ENCODE data around the gene MCHR2. TPM values are rescaled to one million over a fixed set of nuclear protein-coding genes. Genes with fewer than 3 reads are reported as not detected.

The MCHR2 gene
- total RNA-seq, 1 experiment from 2014 or later = not detected

DNA sequence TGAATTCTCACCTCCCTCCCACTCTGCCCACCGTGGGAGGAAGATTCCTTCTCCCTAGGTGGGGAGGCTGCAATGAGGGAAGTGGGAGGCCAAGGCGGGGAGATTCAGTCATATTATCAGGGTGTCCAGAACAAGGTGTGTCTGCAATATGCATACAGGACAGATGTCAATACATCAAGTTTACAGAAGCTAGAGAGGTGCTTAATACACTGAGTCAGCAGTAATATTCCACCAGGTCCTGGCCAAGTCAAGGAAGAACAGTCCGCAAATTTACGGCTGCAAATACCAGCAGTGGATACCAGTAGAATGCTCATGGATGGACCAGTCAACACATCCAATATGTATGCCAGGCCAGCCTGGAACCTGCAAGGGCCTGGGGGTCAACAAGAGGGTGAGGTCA lies 119.0 kb downstream of the MCHR2 start:
- H3K27me3 Mint-ChIP-seq (ENCODE audit: insufficient read depth, unreplicated experiment) = no peaks in the 10 kb centered on the region
- peaks cover 5% of the 10 kb centered on the region for H3K36me3 Mint-ChIP-seq (ENCODE audit: insufficient read depth, unreplicated experiment)
- no peak overlapping the region for H3K27ac Mint-ChIP-seq (ENCODE audit: low read depth, unreplicated experiment)
- POLR2A ChIA-PET = no interaction called here
- BruUV-seq (replicated peaks) = no TSS peak
- H3K4me1 Mint-ChIP-seq (ENCODE audit: insufficient read depth, unreplicated experiment) = no peaks in the 10 kb centered on the region
- TF ChIP-seq, protein P1, sequence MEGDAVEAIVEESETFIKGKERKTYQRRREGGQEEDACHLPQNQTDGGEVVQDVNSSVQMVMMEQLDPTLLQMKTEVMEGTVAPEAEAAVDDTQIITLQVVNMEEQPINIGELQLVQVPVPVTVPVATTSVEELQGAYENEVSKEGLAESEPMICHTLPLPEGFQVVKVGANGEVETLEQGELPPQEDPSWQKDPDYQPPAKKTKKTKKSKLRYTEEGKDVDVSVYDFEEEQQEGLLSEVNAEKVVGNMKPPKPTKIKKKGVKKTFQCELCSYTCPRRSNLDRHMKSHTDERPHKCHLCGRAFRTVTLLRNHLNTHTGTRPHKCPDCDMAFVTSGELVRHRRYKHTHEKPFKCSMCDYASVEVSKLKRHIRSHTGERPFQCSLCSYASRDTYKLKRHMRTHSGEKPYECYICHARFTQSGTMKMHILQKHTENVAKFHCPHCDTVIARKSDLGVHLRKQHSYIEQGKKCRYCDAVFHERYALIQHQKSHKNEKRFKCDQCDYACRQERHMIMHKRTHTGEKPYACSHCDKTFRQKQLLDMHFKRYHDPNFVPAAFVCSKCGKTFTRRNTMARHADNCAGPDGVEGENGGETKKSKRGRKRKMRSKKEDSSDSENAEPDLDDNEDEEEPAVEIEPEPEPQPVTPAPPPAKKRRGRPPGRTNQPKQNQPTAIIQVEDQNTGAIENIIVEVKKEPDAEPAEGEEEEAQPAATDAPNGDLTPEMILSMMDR (IDR thresholded peaks at IDR 0.05; ENCODE audit: unreplicated experiment) = no peak
- no peak overlapping the region for H3K4me3 Mint-ChIP-seq (ENCODE audit: unreplicated experiment)
- intact Hi-C loops (cut with micrococcal nuclease) = no loop called here
- no peaks in the 10 kb centered on the region for H3K9me3 Mint-ChIP-seq (ENCODE audit: unreplicated experiment)
- CTCF ChIA-PET = interaction anchor here (1.3 to 3.0 kb wide), 2 partner anchors 127 to 225 kb away, joined by 6 to 10 read pairs; no protein-coding TSS in a partner anchor
- no peak for DNase-seq (ENCODE audit: unreplicated experiment)

DNA sequence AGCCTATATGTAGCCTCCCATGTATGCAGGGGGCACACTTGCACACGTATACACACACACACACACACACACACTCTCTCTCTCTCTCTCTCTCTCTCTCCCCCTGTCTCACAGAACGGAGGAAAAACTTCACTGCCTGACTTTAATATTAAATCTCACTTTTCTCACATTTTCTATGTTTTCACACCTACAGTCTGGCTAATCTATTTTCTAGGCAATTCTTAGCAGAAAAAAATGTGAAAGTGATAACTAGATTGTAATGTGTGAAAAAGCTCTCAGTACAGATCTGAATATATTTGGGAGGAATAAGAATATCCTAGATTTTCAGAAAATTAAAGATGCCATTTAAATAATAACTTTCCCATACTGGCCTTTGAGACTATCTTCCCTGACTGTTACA lies 120.9 kb downstream of the MCHR2 start:
- H3K27ac Mint-ChIP-seq (ENCODE audit: low read depth, unreplicated experiment) = no peak overlapping the region
- no TSS peak for BruUV-seq (replicated peaks)
- H3K36me3 Mint-ChIP-seq (ENCODE audit: insufficient read depth, unreplicated experiment) = peaks cover 5% of the 10 kb centered on the region
- no peak for DNase-seq (ENCODE audit: unreplicated experiment)
- H3K27me3 Mint-ChIP-seq (ENCODE audit: insufficient read depth, unreplicated experiment) = no peaks in the 10 kb centered on the region
- CTCF ChIA-PET = interaction anchor here (1.1 to 3.0 kb wide), 2 partner anchors 129 to 231 kb away, joined by 3 to 10 read pairs; no protein-coding TSS in a partner anchor
- no peaks in the 10 kb centered on the region for H3K9me3 Mint-ChIP-seq (ENCODE audit: unreplicated experiment)
- TF ChIP-seq, protein P1 (IDR thresholded peaks at IDR 0.05; ENCODE audit: unreplicated experiment) = no peak
- H3K4me3 Mint-ChIP-seq (ENCODE audit: unreplicated experiment) = no peak overlapping the region
- intact Hi-C loops (cut with micrococcal nuclease) = no loop called here
- H3K4me1 Mint-ChIP-seq (ENCODE audit: insufficient read depth, unreplicated experiment) = no peaks in the 10 kb centered on the region
- POLR2A ChIA-PET = no interaction called here

GRCh38 chr6:99871641-99872040 lies 122.4 kb downstream of the MCHR2 start:
- peaks cover 7% of the 10 kb centered on the region for H3K27me3 Mint-ChIP-seq (ENCODE audit: insufficient read depth, unreplicated experiment)
- no TSS peak for BruUV-seq (replicated peaks)
- CTCF ChIA-PET = interaction anchor here (0.6 to 1.7 kb wide), 5 partner anchors 25 to 228 kb away, joined by 3 to 16 read pairs (median 3); no protein-coding TSS in a partner anchor

More at GRCh38 chr6:99871641-99872040, 122.4 kb downstream of the MCHR2 start:
- H3K36me3 Mint-ChIP-seq (ENCODE audit: insufficient read depth, unreplicated experiment) = peaks cover 5% of the 10 kb centered on the region
- POLR2A ChIA-PET = no interaction called here
- H3K4me3 Mint-ChIP-seq (ENCODE audit: unreplicated experiment) = no peak overlapping the region
- intact Hi-C loops (cut with micrococcal nuclease) = no loop called here
- TF ChIP-seq, protein P1 (IDR thresholded peaks at IDR 0.05; ENCODE audit: unreplicated experiment) = no peak
- H3K9me3 Mint-ChIP-seq (ENCODE audit: unreplicated experiment) = no peaks in the 10 kb centered on the region
- no peaks in the 10 kb centered on the region for H3K4me1 Mint-ChIP-seq (ENCODE audit: insufficient read depth, unreplicated experiment)
- DNase-seq (ENCODE audit: unreplicated experiment) = no peak
- H3K27ac Mint-ChIP-seq (ENCODE audit: low read depth, unreplicated experiment) = no peak overlapping the region

Measured in MCF 10A (cell line).